ENCODE results near the gene MYT1. TPM values are rescaled to one million over a fixed set of nuclear protein-coding genes. Genes with fewer than 3 reads are reported as not detected.

The MYT1 gene
- total RNA-seq, 1 experiment from 2014 or later, result 0.22 TPM

DNA sequence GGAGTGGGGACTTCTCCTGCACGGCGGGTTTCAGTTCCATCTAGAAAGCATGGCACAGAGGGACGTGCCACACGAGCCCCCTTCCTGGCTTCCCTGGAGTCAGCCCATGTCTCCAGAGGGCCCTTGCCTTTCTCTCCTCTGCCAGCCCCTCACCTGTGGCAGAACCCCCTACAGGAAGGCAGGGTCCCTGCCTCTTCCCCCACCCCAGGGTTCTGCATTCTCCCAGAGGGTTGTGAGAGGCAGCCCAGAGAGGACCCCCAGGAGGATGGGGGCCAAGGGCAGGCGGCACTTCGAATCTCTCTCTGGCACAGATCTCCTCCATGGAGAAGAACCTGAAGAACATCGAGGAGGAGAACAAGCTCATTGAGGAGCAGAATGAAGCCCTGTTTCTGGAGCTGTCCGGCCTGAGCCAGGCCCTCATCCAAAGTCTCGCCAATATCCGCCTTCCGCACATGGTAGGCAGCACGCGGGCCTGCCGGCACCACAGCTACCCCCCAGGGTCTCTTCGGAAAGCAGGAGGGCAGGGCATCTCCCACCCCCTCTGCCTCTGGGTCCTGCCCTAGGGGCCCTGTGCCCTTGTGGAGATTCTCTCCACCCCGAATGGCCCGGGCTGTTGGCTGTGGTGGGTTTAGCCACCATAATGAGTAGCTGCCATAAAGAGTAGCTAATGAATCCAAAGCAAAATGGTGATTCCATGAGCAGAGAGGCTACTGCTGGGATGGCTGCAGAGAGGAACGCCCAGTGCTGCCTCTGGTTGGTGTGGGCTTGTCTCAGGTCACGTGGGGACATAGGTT is 75.4 kb downstream of the MYT1 start:
- H3K27me3 ChIP-seq (ENCODE audit: low read length), result peaks cover 27% of the 10 kb centered on the region
- DNase-seq (no peak), ATAC-seq (no peak)
- no peaks in the 10 kb centered on the region for H3K9me3 ChIP-seq (ENCODE audit: low read length)
- BruUV-seq (replicated peaks), result no TSS peak
- ChIA-PET POLR2A (ENCODE audit: unreplicated experiment) (no interaction called here), CTCF (no interaction called here)
- TF ChIP-seq EZH2phosphoT487 (IDR thresholded peaks at IDR 0.05; ENCODE audit: borderline replicate concordance, low read length), result no peak
- TF ChIP-seq, protein P1, sequence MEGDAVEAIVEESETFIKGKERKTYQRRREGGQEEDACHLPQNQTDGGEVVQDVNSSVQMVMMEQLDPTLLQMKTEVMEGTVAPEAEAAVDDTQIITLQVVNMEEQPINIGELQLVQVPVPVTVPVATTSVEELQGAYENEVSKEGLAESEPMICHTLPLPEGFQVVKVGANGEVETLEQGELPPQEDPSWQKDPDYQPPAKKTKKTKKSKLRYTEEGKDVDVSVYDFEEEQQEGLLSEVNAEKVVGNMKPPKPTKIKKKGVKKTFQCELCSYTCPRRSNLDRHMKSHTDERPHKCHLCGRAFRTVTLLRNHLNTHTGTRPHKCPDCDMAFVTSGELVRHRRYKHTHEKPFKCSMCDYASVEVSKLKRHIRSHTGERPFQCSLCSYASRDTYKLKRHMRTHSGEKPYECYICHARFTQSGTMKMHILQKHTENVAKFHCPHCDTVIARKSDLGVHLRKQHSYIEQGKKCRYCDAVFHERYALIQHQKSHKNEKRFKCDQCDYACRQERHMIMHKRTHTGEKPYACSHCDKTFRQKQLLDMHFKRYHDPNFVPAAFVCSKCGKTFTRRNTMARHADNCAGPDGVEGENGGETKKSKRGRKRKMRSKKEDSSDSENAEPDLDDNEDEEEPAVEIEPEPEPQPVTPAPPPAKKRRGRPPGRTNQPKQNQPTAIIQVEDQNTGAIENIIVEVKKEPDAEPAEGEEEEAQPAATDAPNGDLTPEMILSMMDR (conservative IDR thresholded peaks at IDR 0.05; ENCODE audit: low read depth, low read length), result no peak
- TF ChIP-seq EZH2 (IDR thresholded peaks at IDR 0.05; ENCODE audit: low read length, unreplicated experiment), result no peak
- no peaks in the 10 kb centered on the region for H4K20me1 ChIP-seq (ENCODE audit: low read length)
- H3F3A ChIP-seq (ENCODE audit: low read length, unreplicated experiment), result no peaks in the 10 kb centered on the region
- H3K79me2 ChIP-seq (ENCODE audit: low read length), result no peaks in the 10 kb centered on the region
- no peak overlapping the region for H3K9ac ChIP-seq (ENCODE audit: low read length)
- H3K9me2 ChIP-seq (replicated peaks; ENCODE audit: low read length), result no peaks in the 10 kb centered on the region
- H3K36me3 ChIP-seq (ENCODE audit: low read depth, low read length), result no peaks in the 10 kb centered on the region
- H3K4me1 ChIP-seq (ENCODE audit: insufficient read depth, low read length), result no peaks in the 10 kb centered on the region
- H3K4me3 ChIP-seq (ENCODE audit: low read length), result no peak overlapping the region
- H3K27ac ChIP-seq (ENCODE audit: low read length), result no peak overlapping the region
- H3K4me2 ChIP-seq (ENCODE audit: low read length), result no peak overlapping the region
- no peak overlapping the region for H2AFZ ChIP-seq (ENCODE audit: low read length)
- intact Hi-C loops (cut with micrococcal nuclease), result no loop called here

DNA sequence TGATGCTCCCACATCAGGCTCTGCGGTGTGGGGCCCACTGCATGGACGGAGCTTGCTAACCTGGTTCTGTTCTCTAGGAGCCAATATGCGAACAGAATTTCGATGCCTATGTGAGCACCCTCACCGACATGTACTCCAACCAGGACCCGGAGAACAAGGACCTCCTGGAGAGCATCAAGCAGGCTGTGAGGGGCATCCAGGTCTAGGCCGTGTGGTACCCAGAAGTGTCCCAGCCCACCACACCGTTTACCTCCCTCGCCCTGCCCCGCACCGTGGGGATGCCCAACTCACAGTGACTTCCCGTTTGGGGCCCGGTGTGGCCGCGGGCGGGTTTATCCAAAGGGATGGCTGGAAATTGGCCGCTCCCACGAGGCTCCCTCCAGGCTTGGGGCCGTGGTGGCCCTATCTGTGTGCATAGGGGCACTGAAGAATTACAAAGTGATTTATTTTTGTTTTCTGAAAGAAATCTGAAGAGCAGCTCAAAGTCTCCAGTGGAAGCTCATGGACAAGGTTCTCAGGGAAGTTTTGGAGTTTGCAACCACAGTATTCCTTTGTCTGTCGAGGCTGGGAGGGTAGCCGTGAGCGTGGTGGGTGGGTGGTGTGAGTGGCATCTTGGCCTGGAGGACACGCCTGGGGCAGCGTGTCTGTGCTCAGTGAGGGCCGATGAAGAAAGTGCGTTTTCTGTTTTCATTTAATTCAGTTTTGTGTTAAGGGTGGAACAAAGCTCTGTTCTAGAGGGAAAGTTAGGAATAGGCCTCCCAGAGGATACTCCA is 76.2 kb downstream of the MYT1 start:
- Histone ChIP-seq H3K36me3 (ENCODE audit: low read depth, low read length) (no peaks in the 10 kb centered on the region), H3K79me2 (ENCODE audit: low read length) (no peaks in the 10 kb centered on the region), H4K20me1 (ENCODE audit: low read length) (no peaks in the 10 kb centered on the region), H3K4me1 (ENCODE audit: insufficient read depth, low read length) (no peaks in the 10 kb centered on the region), H3K9me2 (replicated peaks; ENCODE audit: low read length) (no peaks in the 10 kb centered on the region), H3K27me3 (ENCODE audit: low read length) (peaks cover 34% of the 10 kb centered on the region), H2AFZ (ENCODE audit: low read length) (no peak overlapping the region), H3K4me2 (ENCODE audit: low read length) (no peak overlapping the region), H3K4me3 (ENCODE audit: low read length) (no peak overlapping the region), H3K9ac (ENCODE audit: low read length) (no peak overlapping the region), H3K9me3 (ENCODE audit: low read length) (no peaks in the 10 kb centered on the region), H3F3A (ENCODE audit: low read length, unreplicated experiment) (no peaks in the 10 kb centered on the region), H3K27ac (ENCODE audit: low read length) (no peak overlapping the region)
- TF ChIP-seq, protein P1 (conservative IDR thresholded peaks at IDR 0.05; ENCODE audit: low read depth, low read length), result no peak
- no peak for TF ChIP-seq EZH2phosphoT487 (IDR thresholded peaks at IDR 0.05; ENCODE audit: borderline replicate concordance, low read length)
- no peak for TF ChIP-seq EZH2 (IDR thresholded peaks at IDR 0.05; ENCODE audit: low read length, unreplicated experiment)
- CTCF ChIA-PET, result no interaction called here
- POLR2A ChIA-PET (ENCODE audit: unreplicated experiment), result no interaction called here
- intact Hi-C loops (cut with micrococcal nuclease), result no loop called here
- DNase-seq (no peak), ATAC-seq (no peak)
- BruUV-seq (replicated peaks), result no TSS peak

DNA sequence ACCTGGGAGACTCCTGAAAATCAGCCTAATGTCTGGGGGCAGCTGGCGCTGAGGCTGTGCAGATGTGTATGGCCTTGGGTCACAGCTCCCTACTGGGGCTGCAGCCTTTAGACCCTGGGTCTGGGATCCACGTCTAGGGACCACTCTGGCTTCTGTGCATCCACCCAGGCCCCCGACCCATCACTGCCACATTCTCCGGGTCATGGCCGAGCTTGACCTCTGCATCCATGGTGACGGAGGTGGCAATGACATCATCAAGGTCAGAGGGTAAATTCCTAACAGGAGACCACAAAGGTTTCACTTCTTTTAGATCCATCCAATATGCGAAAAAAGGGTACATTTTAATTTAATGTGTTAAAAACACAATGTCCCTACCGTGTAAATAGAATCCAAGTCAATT is 76.8 kb downstream of the MYT1 start:
- intact Hi-C loops (cut with micrococcal nuclease), result no loop called here
- Histone ChIP-seq H3K79me2 (ENCODE audit: low read length) (no peaks in the 10 kb centered on the region), H3K4me2 (ENCODE audit: low read length) (no peak overlapping the region), H3K9ac (ENCODE audit: low read length) (no peak overlapping the region), H3K27me3 (ENCODE audit: low read length) (peaks cover 38% of the 10 kb centered on the region), H3K36me3 (ENCODE audit: low read depth, low read length) (no peaks in the 10 kb centered on the region), H3K9me2 (replicated peaks; ENCODE audit: low read length) (no peaks in the 10 kb centered on the region), H3K4me3 (ENCODE audit: low read length) (no peak overlapping the region), H3F3A (ENCODE audit: low read length, unreplicated experiment) (no peaks in the 10 kb centered on the region), H3K9me3 (ENCODE audit: low read length) (no peaks in the 10 kb centered on the region), H3K4me1 (ENCODE audit: insufficient read depth, low read length) (no peaks in the 10 kb centered on the region), H2AFZ (ENCODE audit: low read length) (no peak overlapping the region), H3K27ac (ENCODE audit: low read length) (no peak overlapping the region), H4K20me1 (ENCODE audit: low read length) (no peaks in the 10 kb centered on the region)
- CTCF ChIA-PET, result no interaction called here
- no TSS peak for BruUV-seq (replicated peaks)
- ATAC-seq (no peak), DNase-seq (no peak)
- TF ChIP-seq, protein P1 (conservative IDR thresholded peaks at IDR 0.05; ENCODE audit: low read depth, low read length), result no peak
- TF ChIP-seq EZH2 (IDR thresholded peaks at IDR 0.05; ENCODE audit: low read length, unreplicated experiment) (no peak), EZH2phosphoT487 (IDR thresholded peaks at IDR 0.05; ENCODE audit: borderline replicate concordance, low read length) (no peak)
- POLR2A ChIA-PET (ENCODE audit: unreplicated experiment), result no interaction called here

Measured in PC-3 (cell line).